ENCODE results near the gene MS4A6E. TPM values are rescaled to one million over a fixed set of nuclear protein-coding genes. Genes with fewer than 3 reads are reported as not detected.

The MS4A6E gene
- total and polyA plus RNA-seq, 2 of the 8 experiments (the other 6 are each of a cell fraction or from before 2014, with no cell fraction given), result not detected

- Histone ChIP-seq H2BK15ac (ENCODE audit: low read length) (no peak overlapping the region), H3K79me1 (ENCODE audit: low read depth, low read length) (no peaks in the 10 kb centered on the region), H4K5ac (ENCODE audit: insufficient read length, low read depth, low read length) (no peak overlapping the region), H3K36me3 (ENCODE audit: control insufficient read depth in 2 of 4, insufficient read depth in 4 of 4, low read length in 3 of 4) (no peaks in the 10 kb centered on the region), H3K23me2 (ENCODE audit: low read depth, low read length) (no peaks in the 10 kb centered on the region; the same call in 1 of the 2 replicates), H3K14ac (ENCODE audit: insufficient read length) (no peak overlapping the region), H3K4me3 (ENCODE audit: extremely low read depth in 1 of 4, insufficient read depth in 2 of 4, low read depth in 3 of 4, low read length in 4 of 4) (no peak overlapping the region), H2BK5ac (ENCODE audit: low read depth, low read length) (no peak overlapping the region), H3K4ac (replicated peaks; ENCODE audit: insufficient read length, low read depth, low read length) (no peak overlapping the region), H4K91ac (replicated peaks; ENCODE audit: insufficient read length, low read length) (no peak overlapping the region), H3K18ac (ENCODE audit: extremely low read depth, low read length) (no peak overlapping the region), H3K4me1 (replicated peaks in 1 of 4; ENCODE audit: control insufficient read depth in 3 of 4, insufficient read depth in 4 of 4, low read length in 3 of 4) (no peaks in the 10 kb centered on the region), H2BK120ac (replicated peaks; ENCODE audit: low read depth, low read length) (no peak overlapping the region), H2BK20ac (ENCODE audit: low read length) (no peak overlapping the region), H3K4me2 (ENCODE audit: insufficient read depth in 1 of 2, low read depth in 2 of 2, low read length in 2 of 2) (no peak overlapping the region), H4K20me1 (replicated peaks in 1 of 2; ENCODE audit: control insufficient read depth in 1 of 2, insufficient read depth in 2 of 2, low read length in 2 of 2) (no peaks in the 10 kb centered on the region), H3K27me3 (replicated peaks in 1 of 4; ENCODE audit: control insufficient read depth in 3 of 4, extremely low read depth in 1 of 4, insufficient read depth in 3 of 4, low read length in 3 of 4) (no peaks in the 10 kb centered on the region), H4K8ac (ENCODE audit: extremely low read depth, insufficient read depth, low read length) (no peak overlapping the region), H2AK5ac (ENCODE audit: low read depth, low read length) (no peak overlapping the region), H3K56ac (replicated peaks; ENCODE audit: insufficient read length, low read depth, low read length) (no peak overlapping the region), H3K9me3 (ENCODE audit: insufficient read depth in 2 of 2, low read depth in 1 of 2, low read length in 1 of 2) (no peaks in the 10 kb centered on the region), H3K79me2 (ENCODE audit: control insufficient read depth in 1 of 2, insufficient read depth in 2 of 2, low read length in 2 of 2) (no peaks in the 10 kb centered on the region), H3K27ac (ENCODE audit: low read depth, low read length) (no peak overlapping the region), H3K23ac (ENCODE audit: insufficient read length) (no peak overlapping the region), H2AFZ (ENCODE audit: low read length) (no peak overlapping the region), H3K9ac (replicated peaks in 1 of 4; ENCODE audit: extremely low read depth in 1 of 4, low read depth in 3 of 4, low read length in 3 of 4) (no peak overlapping the region), H2BK12ac (ENCODE audit: low read depth, low read length) (no peak overlapping the region)
- ChIA-PET POLR2A (ENCODE audit: partially characterized antibody) (no interaction called here), CTCF (ENCODE audit: partially characterized antibody) (interaction anchor here (1.3 to 2.1 kb wide), 2 partner anchors 10 to 28 kb away, joined by 5 to 14 read pairs; no protein-coding TSS in a partner anchor)
- 82% methylated on average over 3 of the region's 3 CpGs; no CpG with 5 or more reads in 1 of the 2 experiments for WGBS, 2 experiments (ENCODE audit: extremely low coverage in 1 of 2, insufficient coverage in 1 of 2, insufficient read length in 1 of 2, insufficient replicate concordance in 2 of 2, low coverage in 1 of 2, low lambda C conversion rate in 2 of 2, missing lambda C conversion rate in 1 of 2)
- FAIRE-seq (no peak), DNase-seq (ENCODE audit: low read depth in 1 of 2, low spot score in 2 of 2) (no peak)
- TF ChIP-seq RBBP5 (IDR thresholded peaks at IDR 0.05; ENCODE audit: borderline replicate concordance, low read depth, low read length) (no peak), SIRT6 (IDR thresholded peaks at IDR 0.05; ENCODE audit: low read length) (no peak), KDM4A (IDR thresholded peaks at IDR 0.05; ENCODE audit: low read depth, low read length, severe bottlenecking) (no peak), RXRA (IDR thresholded peaks at IDR 0.05; ENCODE audit: insufficient read depth, low read depth, low read length) (no peak), CBX8 (IDR thresholded peaks at IDR 0.05; ENCODE audit: borderline replicate concordance, low read depth, low read length) (no peak)
These were observed 21.0 kb upstream of the MS4A6E start for GRCh38 chr11:60305906-60306619.

Data from H1 (cell line).